ENCODE data around the gene CHPF.

Gene CHPF

DNA sequence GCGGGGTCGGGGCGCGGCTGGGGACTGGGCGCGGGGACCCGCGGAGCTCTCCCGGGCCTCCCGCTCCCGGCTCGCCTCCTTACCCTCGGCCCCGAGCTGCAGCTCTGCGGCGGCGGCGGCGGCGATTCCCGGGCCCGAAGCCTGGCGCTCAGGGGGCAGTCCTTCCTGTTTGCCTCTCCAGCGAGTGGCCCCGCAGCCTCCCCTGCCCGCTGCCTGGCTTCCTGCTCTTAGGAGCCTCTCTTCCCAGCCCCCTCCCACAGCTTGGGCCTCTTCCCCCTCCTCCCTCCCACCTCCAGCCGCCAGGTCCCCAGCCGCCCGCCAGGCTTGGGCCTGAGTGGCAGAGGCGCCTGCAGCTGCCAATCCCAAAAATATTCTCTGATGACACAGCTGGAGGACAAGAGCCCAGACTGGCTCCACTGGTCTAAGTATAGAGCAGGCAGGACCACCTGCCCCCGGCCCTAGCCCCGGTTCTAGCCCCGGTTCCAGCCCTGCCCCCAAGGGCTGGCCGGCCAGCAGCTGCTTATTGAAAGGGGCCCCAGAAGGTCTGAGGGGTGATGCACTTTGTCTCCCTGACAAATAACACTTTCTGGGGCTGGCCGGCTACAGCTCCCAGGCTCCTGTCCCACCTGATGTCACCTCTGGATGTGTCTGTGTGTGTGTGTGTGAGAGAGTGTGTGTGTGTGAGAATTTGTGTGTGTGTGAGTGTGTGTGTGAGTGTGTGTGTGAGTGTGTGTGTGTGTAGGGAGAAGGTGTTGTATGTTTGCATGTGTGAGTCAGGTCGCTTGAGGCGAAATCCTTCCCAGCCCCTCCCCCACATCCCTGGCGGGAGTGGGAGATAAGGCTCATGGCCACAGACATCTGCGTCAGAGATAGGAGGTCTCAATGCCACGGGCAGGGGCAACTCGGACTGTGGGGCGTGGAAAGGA is 28.0 kb upstream of the CHPF start, which contains the start of gene OBSL1 (continued):
- TF ChIP-seq ELK4 (IDR thresholded peaks at IDR 0.05; ENCODE audit: borderline replicate concordance, low read depth, low read length) (no peak), ZNF48 (tag by site-specific recombination; IDR thresholded peaks at IDR 0.05) (no peak), SETDB1 (IDR thresholded peaks at IDR 0.05; ENCODE audit: insufficient read length, low read length) (no peak), ZFP69B (tag by site-specific recombination; IDR thresholded peaks at IDR 0.05) (peak; percentile 82), INSM2 (tag by site-specific recombination; IDR thresholded peaks at IDR 0.05) (peak; percentile 92), ZBTB21 (tag by site-specific recombination; IDR thresholded peaks at IDR 0.05) (0 out of 2 replicates have a peak, but pooled peaks have one; percentile 39), ZNF302 (tag by site-specific recombination; IDR thresholded peaks at IDR 0.05; ENCODE audit: low read depth) (no peak), ZNF473 (tag by site-specific recombination; IDR thresholded peaks at IDR 0.05) (peak; percentile 90; the same call in 1 of the 2 replicates), ZSCAN5A (tag by site-specific recombination; IDR thresholded peaks at IDR 0.05) (no peak), ZNF324 (tag by site-specific recombination; IDR thresholded peaks at IDR 0.05) (peak; percentile 81; the same call in 1 of the 2 replicates), ZNF600 (tag by site-specific recombination; IDR thresholded peaks at IDR 0.05) (peak; percentile 49; the same call in 1 of the 2 replicates), ZNF341 (tag by site-specific recombination; IDR thresholded peaks at IDR 0.05; ENCODE audit: low read depth) (no peak), ZFP37 (tag by site-specific recombination; IDR thresholded peaks at IDR 0.05) (peak; percentile 81; the same call in 1 of the 2 replicates), SCRT2 (tag by site-specific recombination; IDR thresholded peaks at IDR 0.05) (0 out of 2 replicates have a peak, but pooled peaks have one; percentile 43), PATZ1 (tag by site-specific recombination; IDR thresholded peaks at IDR 0.05) (peak; percentile 82), ZSCAN16 (tag by site-specific recombination; IDR thresholded peaks at IDR 0.05) (no peak), TRIM28 (IDR thresholded peaks at IDR 0.05; ENCODE audit: borderline replicate concordance, low read length) (0 out of 2 replicates have a peak, but pooled peaks have one; percentile 51), ZNF658 (tag by site-specific recombination; IDR thresholded peaks at IDR 0.05) (no peak), ZNF785 (tag by site-specific recombination; IDR thresholded peaks at IDR 0.05) (peak; percentile 93), ZNF660 (tag by site-specific recombination; IDR thresholded peaks at IDR 0.05) (no peak), ZNF596 (tag by site-specific recombination; IDR thresholded peaks at IDR 0.05) (no peak), BCL11B (tag by site-specific recombination; IDR thresholded peaks at IDR 0.05; ENCODE audit: low read depth) (peak; percentile 83), ZNF404 (tag by site-specific recombination; IDR thresholded peaks at IDR 0.05) (no peak)
- TF ChIP-seq, protein P1, sequence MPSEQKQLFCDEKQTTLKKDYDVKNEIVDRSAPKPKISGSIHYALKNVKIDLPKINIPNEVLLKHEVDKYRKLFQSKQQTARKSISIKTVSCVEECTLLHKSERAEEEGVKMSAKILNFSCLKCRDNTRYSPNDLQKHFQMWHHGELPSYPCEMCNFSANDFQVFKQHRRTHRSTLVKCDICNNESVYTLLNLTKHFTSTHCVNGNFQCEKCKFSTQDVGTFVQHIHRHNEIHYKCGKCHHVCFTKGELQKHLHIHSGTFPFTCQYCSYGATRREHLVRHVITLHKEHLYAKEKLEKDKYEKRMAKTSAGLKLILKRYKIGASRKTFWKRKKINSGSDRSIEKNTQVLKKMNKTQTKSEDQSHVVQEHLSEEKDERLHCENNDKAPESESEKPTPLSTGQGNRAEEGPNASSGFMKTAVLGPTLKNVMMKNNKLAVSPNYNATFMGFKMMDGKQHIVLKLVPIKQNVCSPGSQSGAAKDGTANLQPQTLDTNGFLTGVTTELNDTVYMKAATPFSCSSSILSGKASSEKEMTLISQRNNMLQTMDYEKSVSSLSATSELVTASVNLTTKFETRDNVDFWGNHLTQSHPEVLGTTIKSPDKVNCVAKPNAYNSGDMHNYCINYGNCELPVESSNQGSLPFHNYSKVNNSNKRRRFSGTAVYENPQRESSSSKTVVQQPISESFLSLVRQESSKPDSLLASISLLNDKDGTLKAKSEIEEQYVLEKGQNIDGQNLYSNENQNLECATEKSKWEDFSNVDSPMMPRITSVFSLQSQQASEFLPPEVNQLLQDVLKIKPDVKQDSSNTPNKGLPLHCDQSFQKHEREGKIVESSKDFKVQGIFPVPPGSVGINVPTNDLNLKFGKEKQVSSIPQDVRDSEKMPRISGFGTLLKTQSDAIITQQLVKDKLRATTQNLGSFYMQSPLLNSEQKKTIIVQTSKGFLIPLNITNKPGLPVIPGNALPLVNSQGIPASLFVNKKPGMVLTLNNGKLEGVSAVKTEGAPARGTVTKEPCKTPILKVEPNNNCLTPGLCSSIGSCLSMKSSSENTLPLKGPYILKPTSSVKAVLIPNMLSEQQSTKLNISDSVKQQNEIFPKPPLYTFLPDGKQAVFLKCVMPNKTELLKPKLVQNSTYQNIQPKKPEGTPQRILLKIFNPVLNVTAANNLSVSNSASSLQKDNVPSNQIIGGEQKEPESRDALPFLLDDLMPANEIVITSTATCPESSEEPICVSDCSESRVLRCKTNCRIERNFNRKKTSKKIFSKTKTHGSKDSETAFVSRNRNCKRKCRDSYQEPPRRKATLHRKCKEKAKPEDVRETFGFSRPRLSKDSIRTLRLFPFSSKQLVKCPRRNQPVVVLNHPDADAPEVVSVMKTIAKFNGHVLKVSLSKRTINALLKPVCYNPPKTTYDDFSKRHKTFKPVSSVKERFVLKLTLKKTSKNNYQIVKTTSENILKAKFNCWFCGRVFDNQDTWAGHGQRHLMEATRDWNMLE (tag by site-specific recombination; conservative IDR thresholded peaks at IDR 0.05; ENCODE audit: low read depth) = no peak
- TF ChIP-seq, protein P2, sequence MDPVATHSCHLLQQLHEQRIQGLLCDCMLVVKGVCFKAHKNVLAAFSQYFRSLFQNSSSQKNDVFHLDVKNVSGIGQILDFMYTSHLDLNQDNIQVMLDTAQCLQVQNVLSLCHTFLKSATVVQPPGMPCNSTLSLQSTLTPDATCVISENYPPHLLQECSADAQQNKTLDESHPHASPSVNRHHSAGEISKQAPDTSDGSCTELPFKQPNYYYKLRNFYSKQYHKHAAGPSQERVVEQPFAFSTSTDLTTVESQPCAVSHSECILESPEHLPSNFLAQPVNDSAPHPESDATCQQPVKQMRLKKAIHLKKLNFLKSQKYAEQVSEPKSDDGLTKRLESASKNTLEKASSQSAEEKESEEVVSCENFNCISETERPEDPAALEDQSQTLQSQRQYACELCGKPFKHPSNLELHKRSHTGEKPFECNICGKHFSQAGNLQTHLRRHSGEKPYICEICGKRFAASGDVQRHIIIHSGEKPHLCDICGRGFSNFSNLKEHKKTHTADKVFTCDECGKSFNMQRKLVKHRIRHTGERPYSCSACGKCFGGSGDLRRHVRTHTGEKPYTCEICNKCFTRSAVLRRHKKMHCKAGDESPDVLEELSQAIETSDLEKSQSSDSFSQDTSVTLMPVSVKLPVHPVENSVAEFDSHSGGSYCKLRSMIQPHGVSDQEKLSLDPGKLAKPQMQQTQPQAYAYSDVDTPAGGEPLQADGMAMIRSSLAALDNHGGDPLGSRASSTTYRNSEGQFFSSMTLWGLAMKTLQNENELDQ (tag by site-specific recombination; IDR thresholded peaks at IDR 0.05; ENCODE audit: low read depth) = no peak

Data from HEK293 (cell line).